Neural cell (in vitro differentiated cells): ENCODE data around the gene NOTCH2.
"Not testable (repeated sequence)": the region's sequence is repeated elsewhere in the genome, so short reads cannot be mapped to it uniquely, and the experiment has no call there.

ENCODE experiments used
- EP300 ChIP-seq: fragments of 450-650 bp; conservative IDR thresholded peaks from 2 replicates; pipeline ENCODE4 v1.6.1; 2014; ENCODE audit warnings: antibody characterized with exemption, mild to moderate bottlenecking, moderate library complexity; ENCODE audit not compliant: poor library complexity, severe bottlenecking
- SMC3 ChIP-seq: fragments of 450-650 bp; conservative IDR thresholded peaks from 2 replicates; pipeline ENCODE4 v1.6.1; 2014; ENCODE audit warnings: antibody characterized with exemption, mild to moderate bottlenecking, moderate library complexity; ENCODE audit not compliant: poor library complexity
- TAF1 ChIP-seq: IDR thresholded peaks from 2 replicates; pipeline ENCODE4 v1.6.1; 2012; ENCODE audit warnings: low read depth
- TF ChIP-seq, protein P1 (sequence below): fragments of 450-650 bp; IDR thresholded peaks from 2 replicates; pipeline ENCODE4 v1.5.1; 2014; ENCODE audit warnings: antibody characterized with exemption, mild to moderate bottlenecking, moderate library complexity; ENCODE audit not compliant: poor library complexity, severe bottlenecking
- TF ChIP-seq, protein P2 (sequence below): IDR thresholded peaks from 2 replicates; pipeline ENCODE4 v1.6.1; 2012; ENCODE audit warnings: borderline replicate concordance

DNA sequence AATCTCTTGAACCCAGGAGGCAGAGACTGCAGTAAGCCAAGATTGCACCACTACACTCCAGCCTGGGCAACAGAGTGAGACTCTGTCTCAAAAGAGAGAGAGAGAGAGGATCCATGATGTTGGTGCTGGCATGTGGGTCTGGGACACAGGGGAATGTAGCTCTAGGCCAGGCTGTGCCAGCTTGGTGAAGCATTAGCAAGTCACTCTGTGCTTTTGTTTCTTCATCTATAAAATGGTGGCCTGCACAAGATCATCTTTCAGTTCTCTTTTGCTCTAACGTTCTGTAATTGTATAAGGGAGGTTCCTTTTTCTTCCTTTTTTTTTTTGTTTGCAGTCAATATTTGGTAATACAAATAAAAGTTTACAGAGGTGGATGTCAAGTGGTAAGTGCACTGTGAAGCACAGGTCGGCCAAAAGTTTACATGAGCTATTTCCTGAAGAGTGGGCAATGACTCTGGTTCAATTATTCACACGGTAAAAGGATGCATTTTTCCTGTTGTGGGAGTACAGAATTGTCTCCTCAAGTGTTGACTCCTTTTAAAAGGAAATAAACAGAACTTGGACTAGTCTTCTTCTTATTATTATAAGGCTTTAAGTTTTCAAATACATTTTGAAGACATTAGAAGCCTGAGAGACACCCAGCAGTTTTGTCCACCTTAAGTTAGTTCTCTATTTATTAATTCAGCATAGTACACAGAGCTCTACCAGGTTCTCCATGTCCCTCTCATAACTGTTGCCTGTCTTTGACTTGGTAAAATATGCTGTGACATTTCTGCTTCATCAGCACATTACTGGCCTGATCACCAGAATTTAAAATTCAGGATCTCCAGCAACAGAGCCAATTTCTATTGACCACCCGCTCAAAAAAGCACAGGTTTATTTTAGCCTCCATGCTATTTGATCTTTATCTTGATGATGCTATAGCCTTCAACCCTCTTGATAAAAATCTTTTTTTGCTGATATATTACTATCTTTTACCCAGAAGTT, 23.1 kb upstream of the NOTCH2 start:
- not testable (repeated sequence) for TF ChIP-seq EP300, SMC3, TAF1
- TF ChIP-seq, protein P1, sequence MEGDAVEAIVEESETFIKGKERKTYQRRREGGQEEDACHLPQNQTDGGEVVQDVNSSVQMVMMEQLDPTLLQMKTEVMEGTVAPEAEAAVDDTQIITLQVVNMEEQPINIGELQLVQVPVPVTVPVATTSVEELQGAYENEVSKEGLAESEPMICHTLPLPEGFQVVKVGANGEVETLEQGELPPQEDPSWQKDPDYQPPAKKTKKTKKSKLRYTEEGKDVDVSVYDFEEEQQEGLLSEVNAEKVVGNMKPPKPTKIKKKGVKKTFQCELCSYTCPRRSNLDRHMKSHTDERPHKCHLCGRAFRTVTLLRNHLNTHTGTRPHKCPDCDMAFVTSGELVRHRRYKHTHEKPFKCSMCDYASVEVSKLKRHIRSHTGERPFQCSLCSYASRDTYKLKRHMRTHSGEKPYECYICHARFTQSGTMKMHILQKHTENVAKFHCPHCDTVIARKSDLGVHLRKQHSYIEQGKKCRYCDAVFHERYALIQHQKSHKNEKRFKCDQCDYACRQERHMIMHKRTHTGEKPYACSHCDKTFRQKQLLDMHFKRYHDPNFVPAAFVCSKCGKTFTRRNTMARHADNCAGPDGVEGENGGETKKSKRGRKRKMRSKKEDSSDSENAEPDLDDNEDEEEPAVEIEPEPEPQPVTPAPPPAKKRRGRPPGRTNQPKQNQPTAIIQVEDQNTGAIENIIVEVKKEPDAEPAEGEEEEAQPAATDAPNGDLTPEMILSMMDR = not testable (repeated sequence)
- TF ChIP-seq, protein P2, sequence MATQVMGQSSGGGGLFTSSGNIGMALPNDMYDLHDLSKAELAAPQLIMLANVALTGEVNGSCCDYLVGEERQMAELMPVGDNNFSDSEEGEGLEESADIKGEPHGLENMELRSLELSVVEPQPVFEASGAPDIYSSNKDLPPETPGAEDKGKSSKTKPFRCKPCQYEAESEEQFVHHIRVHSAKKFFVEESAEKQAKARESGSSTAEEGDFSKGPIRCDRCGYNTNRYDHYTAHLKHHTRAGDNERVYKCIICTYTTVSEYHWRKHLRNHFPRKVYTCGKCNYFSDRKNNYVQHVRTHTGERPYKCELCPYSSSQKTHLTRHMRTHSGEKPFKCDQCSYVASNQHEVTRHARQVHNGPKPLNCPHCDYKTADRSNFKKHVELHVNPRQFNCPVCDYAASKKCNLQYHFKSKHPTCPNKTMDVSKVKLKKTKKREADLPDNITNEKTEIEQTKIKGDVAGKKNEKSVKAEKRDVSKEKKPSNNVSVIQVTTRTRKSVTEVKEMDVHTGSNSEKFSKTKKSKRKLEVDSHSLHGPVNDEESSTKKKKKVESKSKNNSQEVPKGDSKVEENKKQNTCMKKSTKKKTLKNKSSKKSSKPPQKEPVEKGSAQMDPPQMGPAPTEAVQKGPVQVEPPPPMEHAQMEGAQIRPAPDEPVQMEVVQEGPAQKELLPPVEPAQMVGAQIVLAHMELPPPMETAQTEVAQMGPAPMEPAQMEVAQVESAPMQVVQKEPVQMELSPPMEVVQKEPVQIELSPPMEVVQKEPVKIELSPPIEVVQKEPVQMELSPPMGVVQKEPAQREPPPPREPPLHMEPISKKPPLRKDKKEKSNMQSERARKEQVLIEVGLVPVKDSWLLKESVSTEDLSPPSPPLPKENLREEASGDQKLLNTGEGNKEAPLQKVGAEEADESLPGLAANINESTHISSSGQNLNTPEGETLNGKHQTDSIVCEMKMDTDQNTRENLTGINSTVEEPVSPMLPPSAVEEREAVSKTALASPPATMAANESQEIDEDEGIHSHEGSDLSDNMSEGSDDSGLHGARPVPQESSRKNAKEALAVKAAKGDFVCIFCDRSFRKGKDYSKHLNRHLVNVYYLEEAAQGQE = not testable (repeated sequence)
